Measurements from ENCODE around the gene POLD4.

POLD4 gene

GRCh38 chr11:67371189-67371910 is 18.0 kb upstream of the POLD4 start:
- H3K4me1 Mint-ChIP-seq = peaks cover 53% of the 10 kb centered on the region
- peak overlapping the region; percentile 96 for H3K4me3 Mint-ChIP-seq
- ATAC-seq (ENCODE audit: low read depth) = peak; percentile 42
- H3K9me3 Mint-ChIP-seq = no peaks in the 10 kb centered on the region
- no peaks in the 10 kb centered on the region for H3K27me3 Mint-ChIP-seq
- peak overlapping the region; percentile 89 for H3K27ac Mint-ChIP-seq
- DNase-seq (ENCODE audit: low spot score in 2 of 2) = peak in 1 of 2 donors; percentile 55
- H3K36me3 Mint-ChIP-seq = peaks cover 12% of the 10 kb centered on the region

DNA sequence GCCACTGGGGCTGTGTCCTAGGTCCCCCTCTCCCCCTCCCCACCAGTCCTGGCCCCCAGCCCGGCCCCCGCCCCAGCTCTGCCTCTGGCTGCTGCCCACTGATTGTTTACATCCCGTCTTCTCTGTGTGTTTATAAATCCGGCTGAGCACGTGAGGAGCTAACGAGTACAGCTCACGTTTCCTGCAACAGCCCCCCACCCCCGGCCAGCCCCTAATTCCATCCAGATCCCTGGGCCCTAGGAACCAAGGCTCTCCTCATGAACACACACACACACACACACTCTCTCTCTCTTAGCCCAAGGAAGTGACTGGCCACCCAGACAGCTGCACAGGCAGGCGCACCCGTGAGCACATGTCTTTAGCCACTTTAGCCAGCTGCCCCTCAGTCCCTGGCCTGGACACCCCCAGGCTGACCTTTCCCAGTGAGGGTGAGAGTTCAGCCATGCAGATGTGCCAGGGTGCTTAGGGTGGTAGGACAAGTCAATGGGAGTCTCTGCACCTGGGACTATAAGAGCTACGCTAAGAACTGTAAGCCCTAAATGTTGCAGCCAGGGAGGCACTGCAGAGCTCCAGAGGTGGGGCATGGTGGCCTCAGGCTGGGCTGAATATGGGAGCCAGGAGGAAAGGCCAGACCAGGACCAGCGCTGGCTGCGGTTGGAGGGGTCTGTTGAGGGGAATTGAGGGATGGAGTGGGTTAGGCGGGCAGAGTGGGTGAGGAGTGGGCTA is 17.2 kb upstream of the POLD4 start:
- Mint-ChIP-seq H3K4me1 (peaks cover 58% of the 10 kb centered on the region), H3K27me3 (no peaks in the 10 kb centered on the region), H3K27ac (peak overlapping the region; percentile 89), H3K4me3 (peak overlapping the region; percentile 55), H3K9me3 (no peaks in the 10 kb centered on the region), H3K36me3 (peaks cover 21% of the 10 kb centered on the region)
- DNase-seq (ENCODE audit: low spot score in 2 of 2) (no peak), ATAC-seq (ENCODE audit: low read depth) (no peak)

DNA sequence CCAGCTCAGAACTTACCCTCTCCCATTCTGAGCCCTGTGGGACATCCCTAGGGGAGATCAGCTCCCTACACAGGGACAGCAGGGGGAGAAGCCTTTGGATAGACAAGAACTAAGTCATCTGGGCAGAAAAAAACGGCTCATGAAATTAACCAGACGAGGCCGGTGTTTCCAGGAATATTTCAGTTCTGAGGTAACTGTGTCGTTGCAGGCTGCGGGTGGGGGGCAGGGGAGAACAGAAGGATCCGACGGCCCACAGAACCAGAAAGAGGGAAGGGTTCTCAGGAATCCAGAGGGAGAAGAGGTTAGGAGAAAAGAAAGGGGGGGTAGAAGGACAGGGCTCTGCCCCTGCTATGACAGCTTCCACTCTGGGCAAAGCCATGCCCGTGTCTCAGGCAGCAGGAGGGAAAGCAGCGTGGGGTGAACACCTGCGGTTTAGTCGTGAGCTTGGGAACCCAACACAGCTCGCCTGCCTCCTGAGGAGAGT is 16.5 kb upstream of the POLD4 start:
- DNase-seq (ENCODE audit: low spot score in 2 of 2) (no peak), ATAC-seq (ENCODE audit: low read depth) (no peak)
- Mint-ChIP-seq H3K4me1 (peaks cover 61% of the 10 kb centered on the region), H3K9me3 (no peaks in the 10 kb centered on the region), H3K27me3 (no peaks in the 10 kb centered on the region), H3K27ac (peak overlapping the region; percentile 9), H3K4me3 (no peak overlapping the region), H3K36me3 (peaks cover 23% of the 10 kb centered on the region)

- Mint-ChIP-seq H3K4me3 (peak overlapping the region; percentile 1), H3K9me3 (no peaks in the 10 kb centered on the region), H3K4me1 (peaks cover 66% of the 10 kb centered on the region), H3K27ac (peak overlapping the region; percentile 9), H3K27me3 (no peaks in the 10 kb centered on the region), H3K36me3 (peaks cover 26% of the 10 kb centered on the region)
- ATAC-seq (ENCODE audit: low read depth) (no peak), DNase-seq (ENCODE audit: low spot score in 2 of 2) (no peak)
Measured at GRCh38 chr11:67369275-67369674, 15.9 kb upstream of the POLD4 start.

GRCh38 chr11:67368621-67369020 is 15.3 kb upstream of the POLD4 start:
- ATAC-seq (ENCODE audit: low read depth) = no peak
- no peak for DNase-seq (ENCODE audit: low spot score in 2 of 2)
- H3K36me3 Mint-ChIP-seq = peaks cover 29% of the 10 kb centered on the region
- H3K4me3 Mint-ChIP-seq = peak overlapping the region; percentile 6
- no peaks in the 10 kb centered on the region for H3K27me3 Mint-ChIP-seq
- no peaks in the 10 kb centered on the region for H3K9me3 Mint-ChIP-seq
- peaks cover 70% of the 10 kb centered on the region for H3K4me1 Mint-ChIP-seq
- H3K27ac Mint-ChIP-seq = peak overlapping the region; percentile 9

DNA sequence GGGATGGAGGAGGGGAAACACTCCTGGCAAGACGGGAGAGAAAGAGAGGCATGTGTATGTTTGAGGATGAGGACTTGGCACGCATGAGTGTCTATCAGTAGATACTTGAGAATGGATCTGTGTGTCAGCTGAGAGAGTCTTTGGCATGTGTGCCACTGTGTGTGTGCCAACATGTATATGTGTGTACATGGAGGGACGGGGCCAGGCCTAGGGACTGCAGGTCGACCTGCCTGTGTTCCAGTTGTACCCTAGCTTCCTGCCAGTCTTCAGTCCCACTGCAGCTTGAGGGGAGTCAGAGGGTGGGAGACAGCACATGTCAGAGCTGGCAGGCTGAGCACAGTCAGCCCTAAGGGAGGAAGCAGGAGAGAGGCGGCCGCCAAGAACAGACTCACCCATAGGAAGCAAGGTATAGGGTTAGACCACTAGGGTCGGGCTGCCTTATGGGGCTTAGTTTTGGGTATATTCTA is 14.4 kb upstream of the POLD4 start:
- Mint-ChIP-seq H3K36me3 (peaks cover 28% of the 10 kb centered on the region), H3K9me3 (no peaks in the 10 kb centered on the region), H3K27ac (peak overlapping the region; percentile 9), H3K4me1 (peaks cover 73% of the 10 kb centered on the region), H3K27me3 (no peaks in the 10 kb centered on the region), H3K4me3 (peak overlapping the region; percentile 42)
- DNase-seq (ENCODE audit: low spot score in 2 of 2) (no peak), ATAC-seq (ENCODE audit: low read depth) (no peak)

- ATAC-seq (ENCODE audit: low read depth) (no peak), DNase-seq (ENCODE audit: low spot score in 2 of 2) (no peak)
- H3K9me3 Mint-ChIP-seq = no peaks in the 10 kb centered on the region
- peak overlapping the region; percentile 18 for H3K4me3 Mint-ChIP-seq
- H3K27me3 Mint-ChIP-seq = no peaks in the 10 kb centered on the region
- peaks cover 28% of the 10 kb centered on the region for H3K36me3 Mint-ChIP-seq
- H3K27ac Mint-ChIP-seq = peak overlapping the region; percentile 9
- H3K4me1 Mint-ChIP-seq = peaks cover 73% of the 10 kb centered on the region
Measured at GRCh38 chr11:67366961-67367760, 13.8 kb upstream of the POLD4 start.

GRCh38 chr11:67366546-67366945 is 13.2 kb upstream of the POLD4 start:
- H3K4me1 Mint-ChIP-seq = peaks cover 74% of the 10 kb centered on the region
- peak overlapping the region; percentile 61 for H3K27ac Mint-ChIP-seq
- H3K27me3 Mint-ChIP-seq = no peaks in the 10 kb centered on the region
- H3K9me3 Mint-ChIP-seq = no peaks in the 10 kb centered on the region
- DNase-seq (ENCODE audit: low spot score in 2 of 2) (no peak), ATAC-seq (ENCODE audit: low read depth) (no peak)
- H3K36me3 Mint-ChIP-seq = peaks cover 24% of the 10 kb centered on the region
- no peak overlapping the region for H3K4me3 Mint-ChIP-seq

DNA sequence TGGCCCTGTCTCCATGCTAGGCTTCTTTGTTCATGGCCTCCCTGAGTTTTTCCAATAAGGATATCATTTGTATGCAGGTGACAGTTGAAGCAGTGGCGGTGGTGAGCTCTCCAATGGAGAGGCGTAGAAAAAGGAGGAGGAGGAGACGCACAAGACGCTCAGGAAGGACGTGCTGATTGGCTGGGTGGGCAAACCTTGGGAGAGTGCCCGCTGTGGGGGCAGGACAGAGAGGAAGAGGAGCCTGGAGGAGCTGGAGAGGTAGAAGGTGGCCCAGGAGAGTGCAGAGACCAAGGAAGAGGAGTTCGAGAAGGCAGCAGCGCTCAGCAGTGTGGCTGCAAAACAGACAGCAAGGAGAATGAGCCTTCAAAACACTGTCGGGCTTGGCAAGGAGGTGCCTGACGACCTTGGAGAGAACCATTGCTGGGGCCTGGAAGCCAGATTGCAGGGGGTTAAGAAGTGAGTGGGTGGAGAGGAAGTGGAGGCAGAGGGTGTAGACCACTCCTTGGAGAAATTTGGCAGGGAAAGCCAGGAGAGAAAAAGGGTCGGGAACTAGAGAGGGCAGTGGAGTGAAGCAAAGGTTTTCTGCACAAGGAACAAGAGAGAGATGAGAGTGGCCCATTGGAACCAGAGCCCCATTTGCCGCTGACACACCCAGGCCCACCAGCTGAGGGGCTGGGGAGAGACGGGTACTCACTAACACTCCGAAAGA is 12.5 kb upstream of the POLD4 start:
- Mint-ChIP-seq H3K36me3 (peaks cover 23% of the 10 kb centered on the region), H3K27ac (peak overlapping the region; percentile 61), H3K4me3 (no peak overlapping the region), H3K9me3 (no peaks in the 10 kb centered on the region), H3K27me3 (no peaks in the 10 kb centered on the region), H3K4me1 (peaks cover 71% of the 10 kb centered on the region)
- no peak for ATAC-seq (ENCODE audit: low read depth)
- DNase-seq (ENCODE audit: low spot score in 2 of 2) = no peak

DNA sequence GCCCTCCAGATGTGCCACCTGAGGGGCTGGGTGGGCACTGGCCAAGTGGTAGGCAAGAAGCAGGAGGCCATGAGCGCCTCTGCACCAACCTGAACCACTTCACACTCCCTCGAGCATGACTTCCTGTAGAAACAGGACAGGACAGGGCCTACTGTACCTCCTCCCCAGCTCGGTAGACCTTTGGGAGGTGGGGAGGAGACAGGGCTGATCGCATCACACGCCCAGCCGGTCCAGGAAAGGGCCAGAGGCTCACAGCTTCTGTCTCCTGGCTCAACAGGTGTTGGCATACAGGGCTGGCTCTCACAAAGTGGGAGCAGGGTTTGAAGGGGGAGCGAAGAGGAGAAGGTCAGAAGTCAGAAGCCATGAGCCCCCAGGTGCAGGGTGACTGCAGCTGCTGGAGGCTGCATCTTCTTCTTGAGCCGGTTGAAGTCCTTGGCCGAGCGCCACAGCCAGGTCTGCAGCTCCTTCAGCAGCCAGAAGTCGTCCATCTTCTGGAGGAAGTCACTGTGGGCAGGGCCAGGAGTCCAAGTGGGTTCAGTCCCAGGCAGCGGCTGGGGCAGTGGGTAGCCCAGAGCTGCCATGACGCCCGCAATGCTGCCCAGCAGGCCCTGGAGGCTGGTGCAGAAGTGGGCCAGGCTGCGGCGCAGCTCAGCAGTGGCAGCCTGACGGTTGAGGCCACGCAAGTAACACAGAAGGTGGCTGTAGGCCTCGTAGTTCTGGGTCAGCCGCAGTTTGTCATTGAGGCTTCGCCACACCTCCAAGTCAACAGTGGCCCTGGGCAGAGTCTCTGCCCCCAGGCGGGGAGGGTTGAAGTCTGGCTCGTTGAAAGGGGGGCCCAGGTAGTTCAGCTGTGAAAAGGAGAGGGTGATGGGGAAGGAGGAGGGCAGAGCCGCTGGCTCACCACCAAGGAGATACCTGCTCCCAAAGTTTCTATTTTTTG is 11.7 kb upstream of the POLD4 start:
- DNase-seq (ENCODE audit: low spot score in 2 of 2) (no peak), ATAC-seq (ENCODE audit: low read depth) (peak; percentile 50)
- no peaks in the 10 kb centered on the region for H3K9me3 Mint-ChIP-seq
- H3K4me3 Mint-ChIP-seq = peak overlapping the region; percentile 58
- H3K27ac Mint-ChIP-seq = peak overlapping the region; percentile 61
- H3K27me3 Mint-ChIP-seq = no peaks in the 10 kb centered on the region
- peaks cover 24% of the 10 kb centered on the region for H3K36me3 Mint-ChIP-seq
- H3K4me1 Mint-ChIP-seq = peaks cover 65% of the 10 kb centered on the region

GRCh38 chr11:67364169-67364568 is 10.8 kb upstream of the POLD4 start:
- H3K27ac Mint-ChIP-seq = peak overlapping the region; percentile 61
- H3K36me3 Mint-ChIP-seq = peaks cover 24% of the 10 kb centered on the region
- H3K27me3 Mint-ChIP-seq = no peaks in the 10 kb centered on the region
- no peak for DNase-seq (ENCODE audit: low spot score in 2 of 2)
- H3K4me1 Mint-ChIP-seq = peaks cover 58% of the 10 kb centered on the region
- no peaks in the 10 kb centered on the region for H3K9me3 Mint-ChIP-seq
- H3K4me3 Mint-ChIP-seq = peak overlapping the region; percentile 58
- no peak for ATAC-seq (ENCODE audit: low read depth)

- no peaks in the 10 kb centered on the region for H3K27me3 Mint-ChIP-seq
- no peak overlapping the region for H3K4me3 Mint-ChIP-seq
- DNase-seq (ENCODE audit: low spot score in 2 of 2) = no peak
- peaks cover 64% of the 10 kb centered on the region for H3K4me1 Mint-ChIP-seq
- H3K9me3 Mint-ChIP-seq = no peaks in the 10 kb centered on the region
- no peak overlapping the region for H3K27ac Mint-ChIP-seq
- peaks cover 3% of the 10 kb centered on the region for H3K36me3 Mint-ChIP-seq
- ATAC-seq (ENCODE audit: low read depth) = no peak
Measured at GRCh38 chr11:67357831-67358670, 4.7 kb upstream of the POLD4 start.
